Measurements from ENCODE around the gene GPRIN1. TPM values are rescaled to one million over a fixed set of nuclear protein-coding genes. Genes with fewer than 3 reads are reported as not detected.

GPRIN1 gene
- total RNA-seq, 1 donor from 2014 or later, result not detected

DNA sequence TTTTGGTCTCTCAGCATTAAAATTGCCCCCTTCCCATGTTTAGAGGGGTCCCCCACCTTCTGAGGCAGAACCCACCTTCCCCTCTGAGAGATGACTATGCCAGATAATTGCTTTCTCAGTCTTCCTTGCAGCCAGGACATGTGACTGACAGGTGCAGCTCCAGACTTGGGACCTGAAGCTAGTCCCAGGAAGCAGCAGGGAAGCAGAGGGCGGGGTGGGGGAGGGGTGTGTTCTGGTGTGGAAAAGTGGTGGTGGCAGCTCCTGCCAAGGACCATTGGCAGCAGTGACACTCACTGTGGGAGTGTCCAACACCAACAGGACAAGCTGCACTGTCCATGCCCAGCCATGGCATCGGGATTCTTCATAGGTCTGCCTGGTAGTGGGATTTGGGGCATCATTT lies 22.8 kb upstream of the GPRIN1 start:
- no peak for TF ChIP-seq CTCF (IDR thresholded peaks at IDR 0.05)
- peaks cover 10% of the 10 kb centered on the region for H3K27me3 ChIP-seq
- intact Hi-C loops (cut with DNase I), result no loop called here

DNA sequence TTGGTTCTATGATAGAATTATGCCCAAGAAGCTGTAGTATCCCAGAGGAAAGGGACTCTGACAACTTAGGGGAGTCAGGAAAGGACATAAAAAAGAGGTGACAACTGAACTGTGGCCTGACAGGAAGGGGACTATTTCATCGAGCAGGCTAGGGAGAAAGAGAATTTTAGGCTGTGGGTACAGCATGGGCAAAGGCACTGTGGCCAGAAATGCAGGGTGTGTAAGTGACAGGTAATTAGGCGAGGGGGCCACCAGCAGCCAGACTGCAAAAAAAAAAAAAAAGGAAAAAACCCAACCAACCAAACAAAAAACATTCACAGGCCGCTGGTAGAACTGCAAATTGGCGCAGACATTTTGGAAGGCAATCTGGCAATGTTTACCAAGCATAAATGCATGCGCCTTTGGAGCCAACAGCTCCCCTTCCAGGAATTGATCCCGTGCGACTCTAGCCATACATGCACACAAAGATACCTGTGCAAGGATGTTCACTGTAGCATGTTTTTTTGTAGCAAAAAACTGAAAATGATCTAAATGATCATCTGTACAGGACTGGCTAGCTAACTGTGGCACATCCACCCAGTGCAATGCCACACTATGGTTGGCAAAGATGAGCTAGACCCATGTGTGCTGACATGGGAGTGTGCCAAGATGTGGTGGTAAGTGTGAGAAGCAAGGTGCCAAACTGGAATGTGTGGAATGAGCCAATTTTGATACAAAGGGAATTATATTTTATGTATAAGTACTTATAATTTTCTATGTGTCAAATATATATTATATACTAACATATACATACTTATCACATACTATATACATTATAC lies 21.6 kb upstream of the GPRIN1 start:
- Histone ChIP-seq H3K4me3 (no peak overlapping the region), H3K27ac (no peak overlapping the region), H3K9me3 (no peaks in the 10 kb centered on the region), H3K36me3 (no peaks in the 10 kb centered on the region), H3K27me3 (peaks cover 20% of the 10 kb centered on the region), H3K4me1 (peaks cover 5 to 13% of the 10 kb centered on the region in 2 donors)
- DNase-seq (ENCODE audit: low spot score in 2 of 2), result no peak
- intact Hi-C loops (cut with DNase I), result no loop called here
- TF ChIP-seq CTCF (IDR thresholded peaks at IDR 0.05), result no peak

More for the DNA sequence above, 22.8 kb upstream of the GPRIN1 start:
- Histone ChIP-seq H3K9me3 (no peaks in the 10 kb centered on the region), H3K4me3 (no peak overlapping the region), H3K36me3 (no peaks in the 10 kb centered on the region), H3K4me1 (peaks cover 5 to 13% of the 10 kb centered on the region in 2 donors), H3K27ac (no peak overlapping the region)
- DNase-seq (ENCODE audit: low spot score in 2 of 2), result no peak

DNA sequence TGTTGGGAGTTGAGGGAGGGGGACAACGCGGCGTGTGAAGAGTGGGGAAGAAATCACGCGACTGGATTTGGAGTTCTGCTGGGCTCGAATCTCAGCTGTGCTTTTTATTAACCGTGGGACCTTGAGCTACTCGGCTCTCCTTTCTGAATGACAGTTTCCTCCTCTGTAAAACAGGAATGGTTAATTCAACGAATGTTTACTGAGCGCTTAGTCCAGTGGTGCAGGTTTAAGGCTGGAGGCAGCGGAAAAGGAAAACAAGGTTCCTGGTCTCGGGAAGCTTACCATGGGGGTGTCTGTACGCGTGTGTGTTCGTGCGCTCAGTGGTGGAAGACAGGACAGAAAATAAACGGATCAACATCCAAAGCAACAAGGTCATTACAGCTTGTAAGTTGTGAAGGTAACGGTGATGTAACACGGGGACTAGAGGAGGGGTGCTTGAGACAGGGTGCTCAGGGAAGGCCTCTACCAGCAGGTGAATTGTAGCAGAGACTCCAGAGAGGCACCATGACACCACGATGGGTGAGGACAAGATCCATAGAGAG lies 20.8 kb upstream of the GPRIN1 start:
- Histone ChIP-seq H3K4me1 (peaks cover 5 to 13% of the 10 kb centered on the region in 2 donors), H3K36me3 (no peaks in the 10 kb centered on the region), H3K9me3 (no peaks in the 10 kb centered on the region), H3K4me3 (peak overlapping the region; percentile 52 to 61), H3K27me3 (peaks cover 20% of the 10 kb centered on the region), H3K27ac (no peak overlapping the region)
- intact Hi-C loops (cut with DNase I), result no loop called here
- TF ChIP-seq CTCF (IDR thresholded peaks at IDR 0.05), result no peak
- DNase-seq (ENCODE audit: low spot score in 2 of 2), result no peak

GRCh38 chr5:176629853-176630680 lies 20.1 kb upstream of the GPRIN1 start, which contains the start of the genes EIF4E1B and SNCB:
Gene EIF4E1B, plus strand, starts transcription at chr5:176630675. Its CDS starts 12,113 bp downstream, at chr5:176642788.
Gene SNCB, minus strand, starts transcription at chr5:176630534. Its CDS starts 880 bp downstream, at chr5:176629654.
- Histone ChIP-seq H3K36me3 (no peaks in the 10 kb centered on the region), H3K9me3 (no peaks in the 10 kb centered on the region), H3K27ac (no peak within 1 kb of the TSS), H3K4me3 (peak within 1 kb of the TSS; percentile 52 to 61), H3K27me3 (peaks cover 20% of the 10 kb centered on the region), H3K4me1 (peaks cover 5 to 13% of the 10 kb centered on the region in 2 donors)
- DNase-seq (ENCODE audit: low spot score in 2 of 2), result no peak
- no peak for TF ChIP-seq CTCF (IDR thresholded peaks at IDR 0.05)
- intact Hi-C loops (cut with DNase I), result no loop called here

- Histone ChIP-seq H3K27ac (no peak overlapping the region), H3K27me3 (peaks cover 20% of the 10 kb centered on the region), H3K4me3 (peak overlapping the region; percentile 52 to 61), H3K4me1 (peaks cover 5 to 13% of the 10 kb centered on the region in 2 donors), H3K9me3 (no peaks in the 10 kb centered on the region), H3K36me3 (no peaks in the 10 kb centered on the region)
- TF ChIP-seq CTCF (IDR thresholded peaks at IDR 0.05), result no peak
- DNase-seq (ENCODE audit: low spot score in 2 of 2), result no peak
- intact Hi-C loops (cut with DNase I), result no loop called here
Measured at GRCh38 chr5:176629317-176629852, 19.4 kb upstream of the GPRIN1 start.
